Measurements from ENCODE around the gene RAPGEF1. TPM values are rescaled to one million over a fixed set of nuclear protein-coding genes. Genes with fewer than 3 reads are reported as not detected.

The RAPGEF1 gene
- total RNA-seq, 1 donor from 2014 or later = 146 TPM

- DNase-seq = peak; percentile 17
- peaks cover 27% of the 10 kb centered on the region for H3K4me1 ChIP-seq
- H3K9me3 ChIP-seq = no peaks in the 10 kb centered on the region
- intact Hi-C loops (cut with DNase I) = no loop called here
- no peaks in the 10 kb centered on the region for H3K27me3 ChIP-seq (ENCODE audit: low read depth)
- H3K36me3 ChIP-seq = peaks cover 90% of the 10 kb centered on the region
- no peak overlapping the region for H3K27ac ChIP-seq
- H3K4me3 ChIP-seq = no peak overlapping the region
- no peak for ATAC-seq
- TF ChIP-seq CTCF (IDR thresholded peaks at IDR 0.05) = no peak
Measured at GRCh38 chr9:131613921-131614320, 126.0 kb downstream of the RAPGEF1 start.

DNA sequence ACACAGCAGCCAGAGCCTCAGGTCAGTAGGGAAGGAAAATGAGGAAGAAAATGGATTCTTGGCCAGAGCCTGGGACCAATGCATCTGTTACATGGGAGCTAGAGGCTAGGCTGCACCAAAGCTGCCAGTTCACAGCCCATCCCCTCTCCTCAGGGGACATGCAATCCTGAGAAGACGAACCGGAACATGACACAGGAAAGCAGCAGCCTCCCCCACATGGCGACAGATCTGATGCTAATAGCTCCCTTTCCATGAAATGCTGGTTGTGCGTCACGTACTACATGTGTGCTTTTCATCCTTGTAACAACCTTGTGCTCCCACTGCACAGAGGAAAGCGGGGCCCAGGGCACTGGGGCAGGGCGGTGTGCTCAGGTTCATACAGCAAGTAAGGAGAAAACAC, 127.0 kb downstream of the RAPGEF1 start:
- H3K4me1 ChIP-seq = peaks cover 31% of the 10 kb centered on the region
- H3K9me3 ChIP-seq = no peaks in the 10 kb centered on the region
- H3K27me3 ChIP-seq (ENCODE audit: low read depth) = no peaks in the 10 kb centered on the region
- ATAC-seq = no peak
- intact Hi-C loops (cut with DNase I) = no loop called here
- H3K36me3 ChIP-seq = peaks cover 89% of the 10 kb centered on the region
- H3K27ac ChIP-seq = no peak overlapping the region
- TF ChIP-seq CTCF (IDR thresholded peaks at IDR 0.05) = no peak
- no peak for DNase-seq
- no peak overlapping the region for H3K4me3 ChIP-seq

DNA sequence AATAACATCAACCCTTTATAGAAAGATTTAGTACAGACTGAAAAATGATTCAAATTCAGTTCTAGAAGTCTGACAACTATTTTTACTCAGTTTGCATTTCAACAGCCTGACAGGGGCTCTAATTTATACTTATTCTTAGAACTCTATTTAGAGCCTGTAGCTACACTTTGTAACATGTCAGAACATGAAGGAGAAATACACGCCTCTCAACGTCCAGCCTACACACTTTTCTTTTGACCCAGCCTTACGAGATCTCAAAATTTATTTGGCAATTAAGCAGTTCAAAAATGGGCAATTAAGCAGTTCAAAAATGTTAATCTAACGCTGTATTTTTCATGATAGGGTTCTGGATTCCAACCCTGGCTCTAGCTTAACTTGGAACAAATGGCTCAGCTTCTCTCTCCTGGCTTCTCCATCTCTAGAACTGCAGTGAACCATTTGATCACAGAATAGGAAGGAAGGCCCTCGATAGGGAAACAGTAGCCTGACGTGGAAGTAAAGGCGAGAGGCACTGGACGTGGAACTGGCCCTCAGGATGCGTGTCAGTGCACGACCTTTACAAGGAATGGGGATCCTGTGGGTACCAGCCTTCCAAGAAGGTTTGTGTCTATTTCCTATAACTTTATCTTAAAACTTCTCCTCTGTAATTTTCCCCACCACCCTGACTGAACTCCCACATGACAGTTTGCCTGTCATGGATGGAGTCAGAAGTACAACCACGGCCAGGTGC, 128.1 kb downstream of the RAPGEF1 start:
- DNase-seq (no peak), ATAC-seq (no peak)
- intact Hi-C loops (cut with DNase I) = no loop called here
- Histone ChIP-seq H3K27me3 (ENCODE audit: low read depth) (no peaks in the 10 kb centered on the region), H3K9me3 (no peaks in the 10 kb centered on the region), H3K4me1 (peaks cover 30% of the 10 kb centered on the region), H3K36me3 (peaks cover 90% of the 10 kb centered on the region), H3K27ac (no peak overlapping the region), H3K4me3 (no peak overlapping the region)
- TF ChIP-seq CTCF (IDR thresholded peaks at IDR 0.05) = no peak

GRCh38 chr9:131610231-131610761, 129.6 kb downstream of the RAPGEF1 start:
- peak in 1 of 2 donors; percentile 18 for ATAC-seq
- H3K27me3 ChIP-seq (ENCODE audit: low read depth) = no peaks in the 10 kb centered on the region
- TF ChIP-seq CTCF (IDR thresholded peaks at IDR 0.05) = no peak
- H3K27ac ChIP-seq = peak overlapping the region; percentile 68
- no peak for DNase-seq
- H3K4me3 ChIP-seq = no peak overlapping the region
- peaks cover 90% of the 10 kb centered on the region for H3K36me3 ChIP-seq
- H3K4me1 ChIP-seq = peaks cover 30% of the 10 kb centered on the region
- no peaks in the 10 kb centered on the region for H3K9me3 ChIP-seq
- intact Hi-C loops (cut with DNase I) = no loop called here

DNA sequence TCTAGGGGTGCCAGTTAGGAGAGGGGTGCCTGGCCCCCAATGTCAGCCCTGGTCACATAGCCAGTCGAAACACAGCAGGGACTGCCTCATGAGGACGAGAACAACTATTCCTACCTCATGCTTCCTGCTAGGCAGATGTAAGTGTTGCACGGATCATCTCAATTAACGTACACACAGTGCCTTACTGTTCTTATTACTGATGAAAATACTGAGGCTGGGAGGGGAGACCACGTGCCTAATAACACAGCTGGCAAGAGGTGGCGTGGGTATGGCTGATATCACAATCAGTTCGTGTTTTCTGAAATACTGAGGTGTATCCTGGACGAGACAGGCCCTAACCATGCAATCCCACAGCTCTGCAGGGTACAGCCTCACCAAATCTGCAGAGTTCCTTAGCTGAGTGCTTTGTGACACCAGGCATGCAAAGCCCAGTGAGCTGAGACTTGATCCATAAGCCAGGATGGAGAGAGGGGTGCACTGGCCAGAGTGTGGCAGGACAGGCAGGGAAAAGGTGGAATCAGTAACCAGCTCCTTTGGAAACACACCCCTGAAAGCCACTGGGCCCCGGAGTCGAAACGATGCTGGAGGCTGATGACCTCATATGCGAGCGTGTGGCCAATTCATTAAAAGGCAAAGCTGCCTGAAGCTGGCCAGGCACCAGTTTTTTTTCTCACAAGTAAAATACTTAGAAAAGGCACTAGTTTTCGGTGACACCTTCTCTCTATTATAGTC, 130.6 kb downstream of the RAPGEF1 start:
- TF ChIP-seq CTCF (IDR thresholded peaks at IDR 0.05) = no peak
- H3K27ac ChIP-seq = peak overlapping the region; percentile 68
- ATAC-seq (peak in 1 of 2 donors; percentile 38), DNase-seq (no peak)
- H3K36me3 ChIP-seq = peaks cover 90% of the 10 kb centered on the region
- no peaks in the 10 kb centered on the region for H3K27me3 ChIP-seq (ENCODE audit: low read depth)
- no peak overlapping the region for H3K4me3 ChIP-seq
- H3K4me1 ChIP-seq = peaks cover 30% of the 10 kb centered on the region
- H3K9me3 ChIP-seq = no peaks in the 10 kb centered on the region
- intact Hi-C loops (cut with DNase I) = no loop called here
